GM18861 (cell line): ENCODE data around the gene DDX5.

Source experiments
- ATAC-seq: cut with Tn5 transposase; IDR thresholded peaks from one replicate; pipeline ENCODE4 v1.9.1; 2021; ENCODE audit not compliant: unreplicated experiment

Gene DDX5

GRCh38 chr17:64448665-64449512, 57.2 kb downstream of the DDX5 start, which contains the start of gene MILR1:
TSS of gene MILR1 (plus strand) at chr17:64449115. CDS start at chr17:64449169, 54 bp downstream.
- peak; percentile 45 for ATAC-seq
